Endometrial microvascular endothelial cells (primary cell): ENCODE measurements around the gene TPO. TPM values are rescaled to one million over a fixed set of nuclear protein-coding genes. Genes with fewer than 3 reads are reported as not detected.
"Not testable (repeated sequence)": the region's sequence is repeated elsewhere in the genome, so short reads cannot be mapped to it uniquely, and the experiment has no call there.

Source experiments
- in situ Hi-C: cut with HindIII; loops from 2 replicates; pipeline ENCODE4 v1.10.0; 2017; ENCODE audit warnings: low sequenced_read_pairs, low pct_unique_long_range_greater_than_20kb; ENCODE audit errors: inconsistent ontology term
- total RNA-seq: library from RNA; depleted of rRNA; stranded (reverse); fragments of >200 nt; gene quantifications from one replicate; pipeline ENCODE4 v1.2.3, GENCODE V29; 2015; ENCODE audit errors: inconsistent ontology term

TPO gene
- total RNA-seq, 1 donor from 2014 or later: not detected

DNA sequence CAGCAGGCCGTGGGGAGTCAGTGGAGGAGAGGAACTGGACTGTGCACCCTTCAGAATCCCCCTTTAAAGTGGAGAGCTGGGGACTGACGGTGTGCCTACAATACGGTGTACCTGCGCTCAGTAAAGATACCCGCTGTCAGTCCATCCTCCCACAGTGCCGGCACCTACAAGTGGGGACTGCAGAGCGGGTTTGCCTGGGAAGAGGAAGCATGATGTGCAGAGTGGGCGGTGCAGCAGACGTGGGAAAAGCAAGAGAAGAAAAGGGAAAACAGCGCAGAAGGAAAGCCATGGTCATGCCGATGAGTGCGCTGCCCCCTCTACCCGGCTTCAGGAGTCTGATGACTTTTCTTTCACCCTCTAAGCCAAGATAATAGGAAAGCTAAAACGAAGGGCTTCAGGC is 148.0 kb downstream of the TPO start:
- in situ Hi-C loops: no loop called here

- in situ Hi-C loops: no loop called here
Measured at GRCh38 chr2:1561811-1562421, 148.7 kb downstream of the TPO start.

DNA sequence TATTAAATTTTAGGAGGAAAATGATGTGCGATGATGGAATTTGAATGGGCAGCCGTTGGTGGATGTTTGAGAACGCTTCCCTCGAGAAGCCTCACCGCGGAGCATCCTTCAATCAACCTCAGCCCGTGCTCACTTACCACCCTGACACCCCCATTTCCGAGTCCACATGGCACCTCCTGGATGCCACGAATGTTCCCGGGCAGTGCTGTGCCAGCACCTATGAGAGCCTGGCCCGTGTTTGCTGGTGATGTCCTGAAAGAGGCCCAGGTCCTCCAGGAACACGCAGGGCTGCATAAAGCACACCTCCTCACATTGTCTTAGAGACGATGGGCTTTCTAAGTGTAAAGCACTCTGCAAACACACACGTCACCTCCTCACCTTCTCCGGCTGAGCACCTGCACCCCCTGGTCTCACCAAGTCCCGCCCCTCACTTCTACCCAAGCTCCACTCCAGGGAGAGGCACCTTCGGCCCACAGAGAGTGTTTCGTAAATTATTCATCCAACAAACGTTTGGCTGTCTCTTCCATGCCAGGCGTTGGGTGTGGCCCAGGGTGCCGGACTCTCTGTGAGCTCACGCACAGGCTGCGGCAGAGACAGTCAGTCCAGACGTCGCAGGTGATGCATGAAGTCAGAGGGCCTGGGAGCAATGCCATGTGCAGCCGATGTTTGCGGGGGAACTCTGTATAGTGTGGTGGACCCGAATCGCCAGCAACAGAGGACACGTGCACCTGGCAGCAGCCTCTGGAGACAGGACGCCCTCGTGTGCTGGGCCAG is 150.0 kb downstream of the TPO start:
- in situ Hi-C loops: no loop called here

DNA sequence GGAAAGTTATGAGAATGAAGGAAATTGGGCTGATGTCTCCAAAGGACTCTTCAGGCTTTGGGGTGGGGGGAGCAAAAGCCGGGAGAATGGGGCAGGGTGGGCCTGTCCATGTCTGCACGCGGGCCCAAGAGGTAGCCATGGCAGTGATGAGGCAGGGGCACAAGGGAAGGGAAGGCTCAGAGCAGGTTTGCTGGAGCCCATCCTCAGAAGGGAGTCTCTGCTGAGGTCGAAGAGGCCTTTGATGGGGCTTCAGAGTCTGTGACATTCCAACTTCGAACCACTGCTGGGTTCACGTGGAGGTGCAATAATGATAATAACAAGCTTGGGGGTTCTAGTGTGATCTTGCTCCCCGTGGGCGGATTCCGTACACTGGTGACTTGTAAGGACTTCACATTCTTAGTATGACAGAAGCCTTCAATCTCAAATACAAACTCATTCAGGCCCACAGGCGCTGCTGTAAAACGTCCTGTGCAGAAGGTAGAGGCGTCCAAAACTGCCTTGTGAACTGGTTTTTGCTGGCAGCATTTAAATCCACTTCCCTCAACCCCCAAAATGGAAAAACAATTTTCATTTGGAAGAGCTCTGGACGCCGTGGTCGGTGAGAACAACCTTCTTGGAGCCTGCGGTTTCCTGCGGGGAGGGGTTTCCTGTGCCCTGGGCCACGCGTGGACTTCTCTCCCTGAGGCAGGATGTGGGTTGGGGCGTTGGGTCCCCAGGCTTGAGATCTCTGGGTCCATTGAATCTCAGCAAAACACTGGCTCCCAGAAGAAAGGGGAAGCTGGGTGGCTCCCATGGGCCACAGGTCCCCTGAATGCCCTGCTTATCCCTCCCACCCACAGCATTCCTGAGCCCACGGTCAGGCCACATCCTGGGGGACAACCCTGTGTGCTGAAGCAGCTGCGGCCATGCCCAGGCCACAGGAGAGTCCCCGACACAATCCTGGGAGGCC is 151.0 kb downstream of the TPO start:
- in situ Hi-C loops: no loop called here

DNA sequence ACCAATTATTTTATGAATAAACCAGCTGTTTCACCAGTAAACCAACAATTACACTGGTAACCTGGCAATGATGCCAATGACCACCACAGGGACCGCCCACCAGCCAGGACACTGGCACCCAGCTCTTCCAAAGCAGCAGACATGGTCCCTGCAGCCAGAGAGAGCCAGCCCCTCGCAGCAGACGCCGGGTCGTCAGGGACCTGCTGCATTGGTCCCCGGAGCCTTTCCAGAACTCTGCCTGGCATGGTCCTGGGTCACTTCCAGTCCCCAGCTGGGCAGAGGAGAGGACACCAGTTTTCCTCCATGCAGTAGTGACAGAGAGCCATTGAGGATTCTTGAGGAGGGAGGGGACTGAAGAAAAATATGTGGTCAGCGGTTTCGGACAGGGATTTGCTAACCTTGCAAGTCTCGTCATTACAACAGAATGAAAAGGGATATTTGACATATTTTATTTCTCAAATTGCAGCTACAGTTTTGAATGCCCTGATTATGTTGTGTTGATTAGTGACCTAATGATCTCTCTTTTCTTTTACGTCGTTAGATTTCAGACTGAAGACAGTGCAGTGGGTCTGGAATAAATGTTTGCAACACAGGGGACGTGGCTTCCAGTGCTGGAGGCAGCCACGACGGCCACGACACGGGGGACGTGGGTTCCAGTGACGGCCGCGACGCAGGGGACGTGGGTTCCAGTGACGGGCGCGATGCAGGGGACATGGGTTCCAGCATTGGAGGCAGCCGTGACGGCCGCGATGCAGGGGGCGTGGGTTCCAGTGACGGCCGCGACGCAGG is 154.5 kb downstream of the TPO start:
- in situ Hi-C loops: no loop called here

DNA sequence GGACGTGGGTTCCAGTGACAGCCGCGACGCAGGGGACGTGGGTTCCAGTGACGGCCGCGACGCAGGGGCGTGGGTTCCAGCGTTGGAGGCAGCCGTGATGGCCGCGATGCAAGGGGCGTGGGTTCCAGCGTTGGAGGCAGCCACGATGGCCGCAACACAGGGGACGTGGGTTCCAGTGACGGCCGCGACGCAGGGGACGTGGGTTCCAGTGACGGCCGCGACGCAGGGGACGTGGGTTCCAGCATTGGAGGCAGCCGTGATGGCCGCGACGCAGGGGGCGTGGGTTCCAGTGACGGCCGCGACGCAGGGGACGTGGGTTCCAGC is 155.0 kb downstream of the TPO start:
- in situ Hi-C loops: not testable (repeated sequence)

GRCh38 chr2:1569879-1570450 is 156.7 kb downstream of the TPO start:
- in situ Hi-C loops: no loop called here

DNA sequence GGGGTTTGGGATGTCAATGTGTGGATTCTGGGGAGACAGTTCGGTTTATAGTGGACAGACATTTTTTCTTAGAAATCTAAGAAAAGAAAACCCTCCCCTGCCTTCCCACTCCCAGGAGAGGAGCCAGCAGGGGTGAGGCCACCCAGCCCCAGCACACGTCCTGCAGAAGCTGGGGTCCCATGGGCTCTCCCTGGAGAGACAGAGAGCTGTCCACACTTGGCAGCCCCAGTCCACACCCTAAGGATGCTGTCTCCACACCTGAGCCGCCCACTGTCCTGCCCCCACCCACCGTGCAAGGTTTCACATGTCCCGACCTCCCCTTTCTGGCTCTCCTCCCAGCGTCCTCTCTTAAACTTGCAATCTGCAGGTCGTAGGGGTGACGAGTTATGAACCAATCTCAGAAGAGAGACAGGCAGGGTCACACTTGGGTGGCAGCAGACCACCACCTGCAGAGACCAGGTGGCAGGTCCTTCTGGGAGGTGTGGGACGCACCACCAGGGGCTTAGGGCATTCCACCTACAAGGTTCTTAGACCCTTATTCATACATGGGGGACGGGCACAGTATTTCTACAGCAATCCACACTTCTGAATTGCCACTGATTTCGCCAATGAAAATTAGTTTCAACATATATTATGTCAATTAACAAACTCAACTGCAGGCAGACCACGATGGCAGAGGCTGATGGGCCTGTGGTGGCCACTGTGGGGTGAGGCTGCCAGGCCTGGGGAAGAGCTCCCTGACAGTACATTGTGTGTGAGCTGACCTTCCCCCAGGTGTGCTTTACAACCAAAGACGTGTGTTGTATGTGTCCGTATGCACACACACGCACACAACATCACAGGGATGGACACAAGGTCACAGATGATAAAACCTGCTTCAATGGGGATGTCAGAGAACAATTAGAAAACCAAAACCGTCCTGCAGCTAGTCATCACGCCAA is 158.5 kb downstream of the TPO start:
- in situ Hi-C loops: no loop called here

DNA sequence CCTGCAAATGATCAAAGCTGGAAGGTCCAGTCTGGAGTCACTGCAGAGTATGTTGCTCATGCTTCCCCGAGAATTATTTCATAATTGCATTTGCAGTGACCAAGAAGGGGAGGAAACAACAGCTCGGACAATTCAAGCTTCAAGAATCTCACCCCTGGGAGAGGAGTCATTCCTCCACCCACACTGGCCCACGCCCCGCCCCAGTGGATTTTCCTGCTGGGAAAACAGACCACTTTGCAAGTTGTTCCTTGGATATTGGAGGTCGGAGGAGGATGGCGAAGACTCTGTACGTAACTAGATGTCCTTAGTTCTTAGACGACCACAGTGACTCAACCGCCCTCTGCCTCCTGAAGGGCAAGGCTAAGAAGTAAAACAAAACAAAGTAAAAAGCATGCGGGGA is 159.4 kb downstream of the TPO start:
- in situ Hi-C loops: no loop called here

GRCh38 chr2:1577846-1578245 is 164.6 kb downstream of the TPO start:
- in situ Hi-C loops: no loop called here

GRCh38 chr2:1581257-1581964 is 168.1 kb downstream of the TPO start:
- in situ Hi-C loops: not testable (repeated sequence)

DNA sequence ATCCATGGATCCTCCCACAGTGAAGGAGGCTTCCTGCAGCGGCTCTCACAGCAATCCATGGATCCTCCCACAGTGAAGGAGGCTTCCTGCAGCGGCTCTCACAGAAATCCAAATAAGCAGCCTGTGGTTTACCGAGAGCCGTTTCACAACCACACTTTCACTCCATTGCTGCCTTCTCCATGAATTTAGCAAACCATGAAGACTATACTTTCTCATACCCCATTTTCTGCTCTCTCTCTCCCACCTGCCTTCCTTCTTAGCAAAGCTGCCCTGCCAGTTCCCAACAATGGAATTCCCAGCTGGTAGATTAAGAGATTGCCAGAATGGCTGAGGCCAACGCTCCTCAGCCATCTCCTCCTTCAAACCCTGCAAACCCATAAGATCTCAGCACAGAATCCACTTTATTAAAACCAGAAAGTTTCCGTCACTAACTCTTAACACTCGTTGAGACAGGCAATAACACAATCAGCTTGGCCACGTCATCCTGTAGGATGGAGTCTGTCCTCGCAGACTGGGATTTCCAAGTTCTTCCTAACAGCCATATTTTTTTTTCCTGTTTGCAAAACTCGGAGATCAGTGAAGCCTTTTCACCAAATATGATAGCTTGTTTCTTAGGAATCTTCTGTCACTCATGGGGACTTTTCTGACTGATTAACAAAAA is 168.8 kb downstream of the TPO start:
- in situ Hi-C loops: no loop called here

DNA sequence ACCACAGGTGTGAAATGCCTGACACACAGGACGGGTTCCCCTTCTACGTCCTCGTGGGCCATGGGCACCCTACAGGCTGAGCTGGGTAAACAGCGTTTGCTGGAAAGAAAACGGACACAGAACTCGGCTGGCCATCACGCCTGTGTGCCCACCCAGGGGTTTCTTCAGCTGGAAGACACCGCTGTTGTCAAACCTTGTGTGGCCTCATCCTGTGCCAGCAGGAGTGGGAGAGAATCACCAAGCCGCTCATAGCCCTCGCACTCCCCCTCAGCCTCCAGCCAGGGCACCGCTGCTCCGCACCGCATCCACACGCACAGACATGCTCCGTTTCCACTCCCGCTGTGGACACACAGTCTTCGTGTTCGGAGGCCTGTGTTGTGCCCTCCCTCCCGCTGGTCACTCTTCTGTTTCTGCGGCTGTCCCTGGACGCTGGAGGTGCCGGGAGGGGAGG is 169.7 kb downstream of the TPO start:
- in situ Hi-C loops: no loop called here

DNA sequence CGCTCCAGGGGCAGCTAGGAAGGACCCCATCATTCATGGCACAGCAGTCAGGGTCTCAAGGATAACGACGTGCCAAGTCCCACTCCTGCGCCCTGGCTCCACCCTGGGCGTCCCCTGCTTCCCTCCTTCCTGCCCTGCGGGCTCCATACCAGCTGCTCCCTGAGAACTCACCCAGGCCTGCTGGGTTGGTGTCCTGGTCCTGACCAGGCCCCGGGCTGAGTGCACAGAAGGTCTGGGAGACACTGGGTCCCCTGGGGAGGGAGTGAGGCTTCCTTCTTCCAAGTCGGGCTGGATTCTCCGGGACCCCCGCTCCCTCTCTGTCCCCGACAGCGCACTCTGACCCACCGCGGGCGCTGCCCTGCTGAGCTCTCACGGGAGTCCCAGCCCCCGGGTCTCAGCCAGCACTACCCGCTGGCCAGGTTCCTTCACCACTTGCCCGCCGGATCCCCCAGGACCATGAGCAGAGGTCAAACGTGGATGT is 170.8 kb downstream of the TPO start:
- in situ Hi-C loops: no loop called here

DNA sequence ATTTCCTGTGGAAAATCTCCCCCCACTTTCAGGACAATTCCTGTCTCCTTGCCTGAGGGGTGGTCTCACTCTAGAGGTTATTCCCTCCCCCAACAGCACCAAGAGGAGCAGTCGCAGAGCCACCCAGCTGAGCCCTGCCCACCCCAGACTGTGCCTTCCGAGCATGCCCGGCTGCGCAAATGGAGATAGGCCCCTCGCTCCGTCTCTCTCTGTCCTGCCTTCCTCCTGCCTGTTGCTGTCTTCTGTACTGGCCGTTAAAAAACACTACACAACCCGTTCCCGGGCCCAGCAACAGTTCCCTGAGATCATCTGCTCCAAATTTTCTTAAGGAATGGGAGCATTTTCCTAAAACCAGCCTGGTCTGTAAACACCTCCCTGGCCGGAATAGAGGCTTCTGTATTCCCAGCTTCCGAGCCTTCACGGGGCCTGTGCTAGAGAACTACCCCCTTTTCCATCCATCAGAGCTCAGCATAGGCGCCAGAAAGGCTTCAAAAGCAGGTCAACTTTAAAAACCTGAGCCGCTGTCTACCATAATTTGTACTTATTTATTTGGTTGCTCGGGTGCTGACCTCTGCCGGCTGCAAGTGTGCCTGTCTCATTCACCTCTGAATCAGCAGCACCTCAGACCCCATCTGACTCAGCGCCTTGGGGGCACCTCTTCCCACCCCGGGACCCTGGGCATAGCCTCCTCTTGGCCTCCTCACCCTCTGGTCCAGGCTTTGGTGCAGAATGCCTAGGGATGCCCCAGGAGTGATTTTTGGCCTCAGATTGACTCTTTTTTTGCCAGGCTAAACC is 171.6 kb downstream of the TPO start:
- in situ Hi-C loops: no loop called here

GRCh38 chr2:1585635-1586034 is 172.4 kb downstream of the TPO start:
- in situ Hi-C loops: no loop called here
